Epithelial cell of proximal tubule (primary cell): ENCODE results near the gene OTOGL. TPM values are rescaled to one million over a fixed set of nuclear protein-coding genes. Genes with fewer than 3 reads are reported as not detected.

Experiments
- DNase-seq: peaks from one replicate; pipeline ENCODE4 v3.0.0-alpha.2; 2011; ENCODE audit warnings: low read depth
- H3K4me3 ChIP-seq: 2 replicates; pipeline ENCODE4 v1.5.1; 2011; ENCODE audit warnings: low read depth, mild to moderate bottlenecking, low read length
- CTCF ChIP-seq: conservative IDR thresholded peaks from 2 replicates; pipeline ENCODE4 v1.5.1; 2012; ENCODE audit warnings: low read depth, mild to moderate bottlenecking, low read length
- total RNA-seq: library from RNA; depleted of rRNA; stranded (reverse); fragments of >200 nt; gene quantifications from 2 replicates; pipeline ENCODE4 v1.2.3, GENCODE V29; 2015

The OTOGL gene
- total RNA-seq, 1 donor from 2014 or later: not detected

GRCh38 chr12:80420075-80420474 lies 320.7 kb downstream of the OTOGL start:
- no peak overlapping the region for H3K4me3 ChIP-seq
- DNase-seq: no peak
- TF ChIP-seq CTCF: no peak

- TF ChIP-seq CTCF: no peak
- no peak overlapping the region for H3K4me3 ChIP-seq
- DNase-seq: no peak
These were observed 323.2 kb downstream of the OTOGL start for GRCh38 chr12:80422550-80422949.

Other genes starting within 250 kb of the OTOGL start
- gene PPP1R12A, start 164.4 kb upstream of the OTOGL start, total RNA-seq: 35.5 and 66.0 TPM in 2 replicates